GM10266 (cell line): Measurements from ENCODE around the gene STAC2.

ENCODE experiments used
- DNase-seq: peaks from one replicate; pipeline ENCODE4 v3.0.0; 2012; ENCODE audit errors: extremely low spot score
- TF ChIP-seq, protein P1 (sequence below): IDR thresholded peaks from 2 replicates; pipeline ENCODE4 v1.5.1; 2012; ENCODE audit warnings: mild to moderate bottlenecking, low read depth; ENCODE audit not compliant: control insufficient read depth, insufficient read depth; ENCODE audit errors: missing control alignments

The STAC2 gene

DNA sequence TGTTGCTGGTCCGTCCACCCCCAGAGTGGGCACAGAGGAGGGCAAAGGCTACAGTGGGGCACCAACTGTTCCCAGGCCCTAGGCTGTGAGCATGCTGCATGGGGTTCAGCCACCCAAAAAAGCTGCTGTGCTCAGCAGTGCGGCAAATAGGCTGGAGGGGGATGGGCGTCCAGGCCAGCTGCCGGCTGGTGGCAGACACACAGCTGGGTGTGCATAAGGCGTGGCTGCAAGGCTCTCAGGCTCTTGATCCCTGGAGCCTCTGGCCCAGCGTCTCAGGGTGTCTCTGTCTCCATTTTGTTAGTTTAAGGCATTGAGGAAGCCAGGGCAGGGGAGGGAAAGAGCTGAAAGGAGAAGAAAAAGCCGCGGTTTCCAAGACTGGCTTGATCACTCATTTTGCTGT, 16.9 kb downstream of the STAC2 start:
- peak; percentile 59 for DNase-seq
- TF ChIP-seq, protein P1, sequence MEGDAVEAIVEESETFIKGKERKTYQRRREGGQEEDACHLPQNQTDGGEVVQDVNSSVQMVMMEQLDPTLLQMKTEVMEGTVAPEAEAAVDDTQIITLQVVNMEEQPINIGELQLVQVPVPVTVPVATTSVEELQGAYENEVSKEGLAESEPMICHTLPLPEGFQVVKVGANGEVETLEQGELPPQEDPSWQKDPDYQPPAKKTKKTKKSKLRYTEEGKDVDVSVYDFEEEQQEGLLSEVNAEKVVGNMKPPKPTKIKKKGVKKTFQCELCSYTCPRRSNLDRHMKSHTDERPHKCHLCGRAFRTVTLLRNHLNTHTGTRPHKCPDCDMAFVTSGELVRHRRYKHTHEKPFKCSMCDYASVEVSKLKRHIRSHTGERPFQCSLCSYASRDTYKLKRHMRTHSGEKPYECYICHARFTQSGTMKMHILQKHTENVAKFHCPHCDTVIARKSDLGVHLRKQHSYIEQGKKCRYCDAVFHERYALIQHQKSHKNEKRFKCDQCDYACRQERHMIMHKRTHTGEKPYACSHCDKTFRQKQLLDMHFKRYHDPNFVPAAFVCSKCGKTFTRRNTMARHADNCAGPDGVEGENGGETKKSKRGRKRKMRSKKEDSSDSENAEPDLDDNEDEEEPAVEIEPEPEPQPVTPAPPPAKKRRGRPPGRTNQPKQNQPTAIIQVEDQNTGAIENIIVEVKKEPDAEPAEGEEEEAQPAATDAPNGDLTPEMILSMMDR: no peak

DNA sequence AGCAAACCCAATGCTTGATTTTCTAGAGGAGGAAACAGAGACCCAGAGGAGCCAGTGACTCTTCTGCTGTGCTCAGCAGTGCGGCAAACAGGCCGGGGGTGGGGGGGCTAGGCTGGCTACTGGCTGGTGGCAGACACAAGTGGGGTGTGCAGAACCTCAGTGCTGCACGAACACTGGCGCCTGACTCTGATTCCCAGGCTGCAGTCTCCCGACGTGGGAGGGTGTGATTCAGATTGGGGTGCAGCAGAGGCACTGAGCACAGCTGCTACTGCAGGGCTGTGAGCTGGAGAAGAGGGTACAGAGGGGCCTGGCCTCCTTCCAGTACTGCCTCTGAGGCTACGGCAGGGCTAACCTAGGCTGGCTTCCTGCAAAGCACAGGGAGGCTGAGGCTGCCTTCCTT, 17.6 kb downstream of the STAC2 start:
- TF ChIP-seq, protein P1: no peak
- no peak for DNase-seq

DNA sequence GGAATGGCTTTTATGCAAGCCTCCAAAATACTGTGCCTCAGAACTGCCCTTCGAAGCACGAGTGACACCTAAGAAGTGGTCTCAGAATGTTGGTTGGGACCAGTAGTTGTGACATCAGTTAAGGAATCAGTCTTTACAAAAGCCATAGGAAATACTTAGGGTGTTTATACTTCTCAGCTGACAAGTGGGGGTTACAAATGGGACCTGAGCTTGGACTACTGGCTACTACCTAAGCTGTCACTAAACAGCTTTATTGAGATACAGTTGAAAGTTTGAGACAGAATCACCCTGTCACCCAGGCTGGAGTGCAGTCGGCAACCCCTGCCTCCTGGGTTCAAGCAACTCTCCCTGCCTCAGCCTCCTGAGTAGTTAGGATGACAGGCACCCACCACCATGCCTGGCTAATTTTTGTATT, 20.6 kb downstream of the STAC2 start:
- TF ChIP-seq, protein P1: no peak
- DNase-seq: no peak

DNA sequence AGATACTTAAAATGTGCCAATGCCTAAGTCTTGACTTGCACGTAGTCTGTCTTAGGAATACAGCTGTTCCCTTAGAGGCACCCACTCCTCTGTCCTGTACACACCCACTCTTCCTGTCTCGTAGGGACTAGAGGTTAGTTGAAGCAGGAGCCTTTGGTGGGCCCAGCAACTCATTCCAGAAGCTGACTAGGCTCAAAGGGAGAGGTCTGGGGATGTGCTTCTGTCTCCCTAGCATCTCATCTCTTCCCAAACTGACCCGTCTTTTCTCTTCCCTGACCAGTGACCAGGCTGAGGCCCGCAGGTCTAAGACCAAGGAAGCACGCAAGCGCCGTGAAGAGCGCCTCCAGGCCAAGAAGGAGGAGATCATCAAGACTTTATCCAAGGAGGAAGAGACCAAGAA, 21.5 kb downstream of the STAC2 start:
- TF ChIP-seq, protein P1: no peak

DNA sequence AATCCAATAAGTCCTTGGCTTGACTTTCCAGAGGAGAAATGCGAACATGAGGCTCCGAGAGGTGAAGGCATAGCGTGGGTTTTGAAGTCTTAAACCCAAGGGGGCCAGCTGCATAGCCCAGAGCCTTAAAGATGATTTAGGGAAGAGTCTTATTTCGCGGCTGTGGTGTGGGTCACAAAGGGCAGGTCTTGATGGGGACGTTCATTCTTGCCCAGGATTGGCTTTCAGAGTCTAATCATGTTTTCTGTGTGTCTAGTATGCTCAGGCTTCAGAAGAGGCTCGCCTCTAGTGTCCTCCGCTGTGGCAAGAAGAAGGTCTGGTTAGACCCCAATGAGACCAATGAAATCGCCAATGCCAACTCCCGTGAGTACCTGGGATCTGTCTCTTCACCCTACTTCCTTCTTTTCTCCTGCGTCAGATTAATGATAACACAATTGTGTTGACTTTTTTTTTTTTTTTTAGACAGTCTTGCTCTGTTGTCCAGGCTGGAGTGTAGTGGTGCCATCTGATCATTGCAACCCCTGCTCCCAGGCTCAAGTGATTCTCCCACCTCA, 24.7 kb downstream of the STAC2 start:
- TF ChIP-seq, protein P1: no peak
- no peak for DNase-seq

More for the DNA sequence above, 21.5 kb downstream of the STAC2 start:
- no peak for DNase-seq

DNA sequence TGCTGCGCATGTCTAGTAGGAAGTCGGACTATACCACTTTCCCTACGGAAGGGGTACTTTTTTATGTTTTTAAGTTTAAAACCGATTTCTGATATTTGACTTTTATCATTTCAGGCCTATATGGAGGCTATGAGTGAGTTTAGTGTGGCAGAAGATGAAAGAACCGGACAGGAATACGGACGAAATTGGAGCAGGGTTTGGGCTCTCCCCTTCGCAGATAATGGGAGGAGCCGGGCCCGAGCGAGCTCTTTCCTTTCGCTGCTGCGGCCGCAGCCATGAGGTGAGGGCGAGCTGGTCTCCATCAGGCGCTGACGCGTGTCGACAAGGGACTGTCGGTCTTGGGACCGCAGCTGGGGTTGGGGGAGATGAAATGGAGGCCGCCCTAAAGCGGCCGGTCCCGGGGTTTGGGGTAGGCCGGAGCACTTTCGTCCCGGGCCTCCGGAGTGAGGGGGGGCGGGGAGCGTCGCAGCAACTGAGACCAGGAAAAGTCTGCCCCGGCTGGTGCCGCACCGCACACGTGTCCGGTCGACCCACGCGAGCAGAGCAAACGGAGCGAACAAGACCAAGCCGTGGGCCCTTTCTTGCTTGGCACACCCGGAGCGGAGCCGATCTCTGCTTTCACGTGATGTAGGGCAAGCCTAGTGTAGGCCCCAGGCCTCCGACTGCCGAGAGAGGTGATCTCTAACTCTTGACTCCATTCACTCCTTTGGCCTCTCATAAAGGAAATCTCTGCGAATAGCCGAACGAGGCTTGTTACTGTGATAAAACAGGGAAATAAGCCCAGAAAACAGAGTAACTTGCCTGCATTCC, 25.5 kb downstream of the STAC2 start, which contains the start of gene RPL19:
Gene RPL19, plus strand, starts transcription at position 214 of the 810 bp plus-strand sequence. Its CDS starts 62 bp downstream, at position 276.
- peak; percentile 90 for DNase-seq
- TF ChIP-seq, protein P1: no peak

DNA sequence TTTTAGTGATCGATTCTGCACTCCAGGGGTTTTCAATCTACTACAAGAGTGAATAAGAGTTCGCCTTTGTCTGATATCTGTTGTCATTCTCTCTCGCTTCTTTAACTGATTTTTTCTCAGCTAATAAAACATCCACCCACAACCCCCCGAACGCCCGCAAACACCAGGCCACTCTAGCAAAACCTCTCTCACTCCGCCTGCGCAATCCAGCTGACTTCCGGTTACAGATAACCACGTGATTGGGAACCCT, 26.0 kb downstream of the STAC2 start:
- peak; percentile 96 for DNase-seq
- TF ChIP-seq, protein P1: no peak
